Measurements from ENCODE around the gene TRIM50. TPM values are rescaled to one million over a fixed set of nuclear protein-coding genes. Genes with fewer than 3 reads are reported as not detected.

The TRIM50 gene
- total and polyA plus RNA-seq, 9 of the 15 experiments (the other 6 are each of a cell fraction or from before 2014, with no cell fraction given): not detected

- BruUV-seq (replicated peaks): no TSS peak
- Histone ChIP-seq H3K9me3 (replicated peaks; ENCODE audit: control insufficient read depth, insufficient read depth, low read depth, low read length) (peaks cover 2% of the 10 kb centered on the region), H3K9me1 (ENCODE audit: control insufficient read depth, insufficient read depth, low read length) (no peaks in the 10 kb centered on the region), H3K36me3 (ENCODE audit: control insufficient read depth, insufficient read depth, low read length) (no peaks in the 10 kb centered on the region), H3K27ac (ENCODE audit: extremely low read depth, low read depth, low read length) (no peak overlapping the region), H3K9ac (ENCODE audit: insufficient read depth in 1 of 2, low read depth in 2 of 2, low read length in 2 of 2) (no peak overlapping the region), H2AFZ (ENCODE audit: low read depth, low read length) (no peak overlapping the region), H3K79me2 (ENCODE audit: control insufficient read depth, insufficient read depth, low read length) (no peaks in the 10 kb centered on the region), H3K4me3 (no peak overlapping the region), H3K27me3 (ENCODE audit: control insufficient read depth in 2 of 2, insufficient read depth in 2 of 2, low read length in 2 of 2) (peaks cover 66 to 90% of the 10 kb centered on the region in 2 experiments), H3K4me1 (replicated peaks in 1 of 2; ENCODE audit: control insufficient read depth in 2 of 2, insufficient read depth in 2 of 2, low read length in 2 of 2) (peaks cover 0 to 17% of the 10 kb centered on the region in 2 experiments; a peak in 3 of 5 replicates), H3K4me2 (ENCODE audit: insufficient read depth, low read length) (no peak overlapping the region), H4K20me1 (replicated peaks; ENCODE audit: control insufficient read depth, insufficient read depth, low read length) (no peaks in the 10 kb centered on the region)
- ChIA-PET POLR2A (no interaction called here), CTCF (ENCODE audit: low intra/inter-chr PET ratio) (no interaction called here)
- in situ Hi-C loops (cut with MboI) (no loop called here), intact Hi-C loops (cut with micrococcal nuclease) (no loop called here)
- FAIRE-seq (no peak), ATAC-seq (no peak; the same call in 2 of the 3 replicates), DNase-seq (ENCODE audit: extremely low read depth in 1 of 4, low spot score in 3 of 4) (no peak)
- 35% methylated on average over 9 of the region's 9 CpGs for WGBS (ENCODE audit: insufficient coverage, low coverage, missing lambda C conversion rate)
- TF ChIP-seq CBX3 (IDR thresholded peaks at IDR 0.05; ENCODE audit: borderline replicate concordance in 1 of 2, low read length in 2 of 2): no peak
- TF ChIP-seq FUS (optimal IDR thresholded peaks at IDR 0.05; ENCODE audit: low read depth, low read length): no peak
- no peak for TF ChIP-seq BRD4 (IDR thresholded peaks at IDR 0.05)
- no peak for TF ChIP-seq ZNF140 (CRISPR knock-in tag; IDR thresholded peaks at IDR 0.05)
- no peak for TF ChIP-seq HLTF (IDR thresholded peaks at IDR 0.05)
- TF ChIP-seq HNRNPH1 (optimal IDR thresholded peaks at IDR 0.05; ENCODE audit: low read depth, low read length): no peak
- TF ChIP-seq ZNF121 (CRISPR knock-in tag; conservative IDR thresholded peaks at IDR 0.05): no peak
- TF ChIP-seq ETV1 (tag; conservative IDR thresholded peaks at IDR 0.05; ENCODE audit: low read depth): no peak
- TF ChIP-seq ZMIZ1 (IDR thresholded peaks at IDR 0.05; ENCODE audit: low read depth in 2 of 2, low read length in 2 of 2): no peak
- TF ChIP-seq FIP1L1 (IDR thresholded peaks at IDR 0.05; ENCODE audit: low read depth, low read length, poor library complexity, severe bottlenecking): no peak
- no peak for TF ChIP-seq RBM39 (optimal IDR thresholded peaks at IDR 0.05; ENCODE audit: low read depth, low read length)
- TF ChIP-seq GABPB1 (CRISPR knock-in tag; IDR thresholded peaks at IDR 0.05): no peak
- TF ChIP-seq RB1 (IDR thresholded peaks at IDR 0.05; ENCODE audit: low read depth): no peak
- TF ChIP-seq SNRNP70 (optimal IDR thresholded peaks at IDR 0.05; ENCODE audit: low read depth, low read length): no peak
- no peak for TF ChIP-seq ZNF639 (CRISPR knock-in tag; conservative IDR thresholded peaks at IDR 0.05 in 1 of 2, IDR thresholded peaks at IDR 0.05 in 1 of 2)
Observed at GRCh38 chr7:73354196-73354595, 26.3 kb upstream of the TRIM50 start.
